GM12878 (cell line): ENCODE data around the gene SLC29A4.

ENCODE experiments used
- POLR2AphosphoS5 ChIP-seq: IDR thresholded peaks from 2 replicates; pipeline ENCODE4 v1.6.1; 2011; ENCODE audit warnings: mild to moderate bottlenecking, low read length, inconsistent platforms
- TF ChIP-seq, protein P1 (sequence below), 3 experiments: IDR thresholded peaks in 2 of 3; conservative IDR thresholded peaks in 1 of 3; 2 replicates each; pipeline ENCODE4 v1.5.1; 2011; ENCODE audit warnings: low read depth in 3 of 3, low read length in 3 of 3, mild to moderate bottlenecking in 3 of 3, control low read depth in 2 of 3, moderate library complexity in 2 of 3, inconsistent platforms in 1 of 3, mixed read lengths in 1 of 3; ENCODE audit not compliant: control insufficient read depth in 2 of 3, insufficient read depth in 1 of 3; ENCODE audit errors: extremely low read depth in 1 of 3

DNA sequence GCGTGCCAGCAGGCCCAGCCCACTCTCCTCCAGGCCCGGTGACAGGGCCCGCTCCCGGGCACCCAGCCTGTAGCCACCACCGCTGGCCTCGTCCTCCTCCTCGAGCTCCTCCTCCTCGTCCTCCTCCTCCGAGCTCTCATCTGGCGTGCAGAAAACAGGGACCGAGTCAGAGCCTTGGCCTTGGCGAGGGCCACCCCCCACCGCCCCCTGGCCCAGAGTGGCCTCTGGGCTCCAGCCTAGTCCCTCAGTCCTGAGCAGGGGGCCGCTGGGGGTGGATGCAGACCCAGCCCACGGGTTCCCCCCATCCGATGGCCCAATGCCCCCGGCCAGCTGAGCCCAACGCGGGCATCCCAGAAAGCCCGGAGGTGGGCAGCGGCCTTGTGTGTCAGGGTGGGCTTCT lies 62.9 kb downstream of the SLC29A4 start:
- TF ChIP-seq, protein P1, sequence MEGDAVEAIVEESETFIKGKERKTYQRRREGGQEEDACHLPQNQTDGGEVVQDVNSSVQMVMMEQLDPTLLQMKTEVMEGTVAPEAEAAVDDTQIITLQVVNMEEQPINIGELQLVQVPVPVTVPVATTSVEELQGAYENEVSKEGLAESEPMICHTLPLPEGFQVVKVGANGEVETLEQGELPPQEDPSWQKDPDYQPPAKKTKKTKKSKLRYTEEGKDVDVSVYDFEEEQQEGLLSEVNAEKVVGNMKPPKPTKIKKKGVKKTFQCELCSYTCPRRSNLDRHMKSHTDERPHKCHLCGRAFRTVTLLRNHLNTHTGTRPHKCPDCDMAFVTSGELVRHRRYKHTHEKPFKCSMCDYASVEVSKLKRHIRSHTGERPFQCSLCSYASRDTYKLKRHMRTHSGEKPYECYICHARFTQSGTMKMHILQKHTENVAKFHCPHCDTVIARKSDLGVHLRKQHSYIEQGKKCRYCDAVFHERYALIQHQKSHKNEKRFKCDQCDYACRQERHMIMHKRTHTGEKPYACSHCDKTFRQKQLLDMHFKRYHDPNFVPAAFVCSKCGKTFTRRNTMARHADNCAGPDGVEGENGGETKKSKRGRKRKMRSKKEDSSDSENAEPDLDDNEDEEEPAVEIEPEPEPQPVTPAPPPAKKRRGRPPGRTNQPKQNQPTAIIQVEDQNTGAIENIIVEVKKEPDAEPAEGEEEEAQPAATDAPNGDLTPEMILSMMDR (IDR thresholded peaks at IDR 0.05 in 2 of 3, conservative IDR thresholded peaks at IDR 0.05 in 1 of 3; ENCODE audit: control insufficient read depth in 2 of 3, extremely low read depth in 1 of 3, insufficient read depth in 1 of 3, low read depth in 3 of 3, low read length in 3 of 3), result no peak
- TF ChIP-seq POLR2AphosphoS5, result no peak
